Nephron (organoid): ENCODE data around the gene TXNDC11.

Experiments
- H3K27ac Mint-ChIP-seq, 3 experiments: 2 replicates each; pipeline ENCODE4 v1.8.0; 2020; ENCODE audit warnings: mixed read lengths in 3 of 3, mild to moderate bottlenecking in 2 of 3, moderate library complexity in 1 of 3
- H3K27me3 Mint-ChIP-seq: 2 replicates; pipeline ENCODE4 v1.8.0; 2021; ENCODE audit warnings: low read depth, mild to moderate bottlenecking, moderate library complexity, mixed read lengths
- H3K36me3 Mint-ChIP-seq: 2 replicates; pipeline ENCODE4 v1.8.0; 2020; ENCODE audit warnings: low read depth, mixed read lengths
- H3K4me1 Mint-ChIP-seq: 2 replicates; pipeline ENCODE4 v1.8.0; 2020; ENCODE audit warnings: mixed read lengths
- H3K4me3 Mint-ChIP-seq, 3 experiments: 2 replicates each; pipeline ENCODE4 v1.8.0; 2020; ENCODE audit warnings: mild to moderate bottlenecking in 3 of 3, mixed read lengths in 3 of 3, moderate library complexity in 2 of 3
- H3K9me3 Mint-ChIP-seq: 2 replicates; pipeline ENCODE4 v1.8.0; 2020; ENCODE audit warnings: mixed read lengths
- TF ChIP-seq, protein P1 (sequence below), 3 experiments: fragments of 200-600 bp; sonication (generic); IDR thresholded peaks; one replicate each; pipeline ENCODE4 v1.5.0; 2021; ENCODE audit warnings: antibody characterized with exemption in 3 of 3; ENCODE audit not compliant: unreplicated experiment in 3 of 3

The TXNDC11 gene

DNA sequence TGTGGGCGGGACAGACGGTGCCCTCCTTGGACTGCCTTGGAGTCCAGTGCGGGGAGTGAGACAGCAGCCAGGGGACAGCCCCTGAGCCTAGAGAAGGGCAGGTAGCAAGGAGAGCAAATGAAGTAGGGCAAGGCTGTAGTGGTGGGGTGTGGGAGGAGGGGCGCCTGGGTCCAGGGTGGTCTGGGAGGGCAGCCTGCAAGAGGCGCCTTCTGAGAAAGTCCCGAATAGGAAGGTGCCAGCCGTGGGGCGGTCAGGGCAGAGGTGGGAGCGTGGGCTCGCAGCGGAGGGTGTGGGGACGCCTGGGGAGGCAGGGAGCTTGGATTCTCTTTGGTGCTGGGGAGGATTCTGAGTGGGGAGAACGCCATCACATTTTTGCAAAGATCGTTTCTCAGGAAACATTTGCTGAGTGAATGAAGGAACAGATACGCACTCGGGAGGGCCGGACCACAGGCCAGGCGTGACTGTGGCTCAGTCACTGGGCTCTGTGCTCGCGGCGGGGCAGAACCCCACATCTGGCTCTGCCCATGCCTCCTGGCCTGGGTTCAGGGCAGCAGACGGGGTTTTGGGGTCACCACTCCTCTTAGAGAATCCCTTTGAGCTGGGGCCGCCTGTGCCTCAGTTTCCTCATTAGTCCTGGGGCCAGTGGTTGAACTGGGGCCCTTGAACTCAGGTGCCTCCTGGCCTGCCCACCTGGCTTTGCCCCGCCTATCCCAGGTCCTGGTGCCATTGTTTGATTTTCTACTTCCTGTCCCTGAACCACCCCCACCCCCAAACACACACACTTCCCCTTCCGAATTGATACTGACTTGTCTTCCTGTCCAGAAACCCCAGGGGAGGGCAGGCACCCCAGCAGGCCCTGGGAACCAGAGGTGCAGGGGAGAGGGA lies 70.2 kb downstream of the TXNDC11 start:
- Mint-ChIP-seq H3K9me3 (no peaks in the 10 kb centered on the region), H3K36me3 (peaks cover 14% of the 10 kb centered on the region), H3K27ac (peak overlapping the region in 1 of 3 experiments; percentile 66), H3K4me3 (peak overlapping the region; percentile 32 to 45 (median 37)), H3K4me1 (peaks cover 49% of the 10 kb centered on the region), H3K27me3 (no peaks in the 10 kb centered on the region)
- TF ChIP-seq, protein P1, sequence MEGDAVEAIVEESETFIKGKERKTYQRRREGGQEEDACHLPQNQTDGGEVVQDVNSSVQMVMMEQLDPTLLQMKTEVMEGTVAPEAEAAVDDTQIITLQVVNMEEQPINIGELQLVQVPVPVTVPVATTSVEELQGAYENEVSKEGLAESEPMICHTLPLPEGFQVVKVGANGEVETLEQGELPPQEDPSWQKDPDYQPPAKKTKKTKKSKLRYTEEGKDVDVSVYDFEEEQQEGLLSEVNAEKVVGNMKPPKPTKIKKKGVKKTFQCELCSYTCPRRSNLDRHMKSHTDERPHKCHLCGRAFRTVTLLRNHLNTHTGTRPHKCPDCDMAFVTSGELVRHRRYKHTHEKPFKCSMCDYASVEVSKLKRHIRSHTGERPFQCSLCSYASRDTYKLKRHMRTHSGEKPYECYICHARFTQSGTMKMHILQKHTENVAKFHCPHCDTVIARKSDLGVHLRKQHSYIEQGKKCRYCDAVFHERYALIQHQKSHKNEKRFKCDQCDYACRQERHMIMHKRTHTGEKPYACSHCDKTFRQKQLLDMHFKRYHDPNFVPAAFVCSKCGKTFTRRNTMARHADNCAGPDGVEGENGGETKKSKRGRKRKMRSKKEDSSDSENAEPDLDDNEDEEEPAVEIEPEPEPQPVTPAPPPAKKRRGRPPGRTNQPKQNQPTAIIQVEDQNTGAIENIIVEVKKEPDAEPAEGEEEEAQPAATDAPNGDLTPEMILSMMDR (IDR thresholded peaks at IDR 0.05; ENCODE audit: unreplicated experiment in 3 of 3): no peak

DNA sequence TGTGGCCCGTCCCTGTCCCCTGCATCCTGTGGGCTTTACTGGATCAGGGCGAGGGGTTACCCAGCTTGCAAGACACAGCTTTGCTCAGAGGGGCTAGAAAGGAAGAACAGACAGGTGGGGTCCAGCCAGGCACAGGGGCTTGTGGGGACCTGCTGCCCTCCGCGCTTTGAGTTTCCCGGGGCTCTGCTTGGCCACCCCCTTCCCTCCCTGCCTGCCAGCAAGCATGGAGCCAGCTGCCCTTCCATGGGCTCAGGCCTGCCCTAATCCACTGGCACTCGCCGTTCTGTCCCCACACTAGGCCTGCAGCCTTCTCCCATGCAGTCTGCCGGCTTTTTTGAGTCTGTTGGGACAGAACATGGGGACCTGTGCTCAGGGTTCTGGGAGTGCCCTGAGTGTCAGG lies 71.0 kb downstream of the TXNDC11 start:
- Mint-ChIP-seq H3K9me3 (no peaks in the 10 kb centered on the region), H3K4me3 (peak overlapping the region in 2 of 3 experiments; percentile 16 to 91)

DNA sequence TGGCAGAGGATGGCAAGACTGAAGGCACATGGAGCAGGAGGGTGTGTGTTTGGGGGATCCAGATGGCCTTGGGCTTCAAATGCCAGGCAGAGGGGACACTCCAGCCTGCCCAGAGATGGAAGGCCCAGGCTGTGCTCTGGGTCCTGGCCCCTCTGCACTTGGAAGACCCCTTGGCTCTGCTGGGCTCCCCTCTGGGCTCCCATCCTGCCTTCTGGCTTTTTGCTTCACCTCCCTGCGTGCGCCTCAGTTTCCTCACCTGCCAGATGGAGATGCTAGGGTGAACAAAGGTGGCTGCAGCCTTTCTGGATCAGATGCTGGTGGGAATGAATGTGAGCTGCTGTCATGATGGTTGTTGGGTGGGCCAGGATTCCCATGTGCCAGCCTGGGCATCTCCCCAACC lies 71.4 kb downstream of the TXNDC11 start:
- no peak overlapping the region for H3K27ac Mint-ChIP-seq
- peaks cover 3% of the 10 kb centered on the region for H3K36me3 Mint-ChIP-seq
- H3K4me3 Mint-ChIP-seq: peak overlapping the region; percentile 82 to 91 (median 90)
- no peaks in the 10 kb centered on the region for H3K9me3 Mint-ChIP-seq
- no peaks in the 10 kb centered on the region for H3K27me3 Mint-ChIP-seq
- TF ChIP-seq, protein P1 (IDR thresholded peaks at IDR 0.05; ENCODE audit: unreplicated experiment in 3 of 3): no peak
- H3K4me1 Mint-ChIP-seq: peaks cover 38% of the 10 kb centered on the region

More for the DNA sequence above, 71.0 kb downstream of the TXNDC11 start:
- Mint-ChIP-seq H3K36me3 (peaks cover 6% of the 10 kb centered on the region), H3K27ac (no peak overlapping the region), H3K27me3 (no peaks in the 10 kb centered on the region), H3K4me1 (peaks cover 42% of the 10 kb centered on the region)
- TF ChIP-seq, protein P1 (IDR thresholded peaks at IDR 0.05; ENCODE audit: unreplicated experiment in 3 of 3): no peak

DNA sequence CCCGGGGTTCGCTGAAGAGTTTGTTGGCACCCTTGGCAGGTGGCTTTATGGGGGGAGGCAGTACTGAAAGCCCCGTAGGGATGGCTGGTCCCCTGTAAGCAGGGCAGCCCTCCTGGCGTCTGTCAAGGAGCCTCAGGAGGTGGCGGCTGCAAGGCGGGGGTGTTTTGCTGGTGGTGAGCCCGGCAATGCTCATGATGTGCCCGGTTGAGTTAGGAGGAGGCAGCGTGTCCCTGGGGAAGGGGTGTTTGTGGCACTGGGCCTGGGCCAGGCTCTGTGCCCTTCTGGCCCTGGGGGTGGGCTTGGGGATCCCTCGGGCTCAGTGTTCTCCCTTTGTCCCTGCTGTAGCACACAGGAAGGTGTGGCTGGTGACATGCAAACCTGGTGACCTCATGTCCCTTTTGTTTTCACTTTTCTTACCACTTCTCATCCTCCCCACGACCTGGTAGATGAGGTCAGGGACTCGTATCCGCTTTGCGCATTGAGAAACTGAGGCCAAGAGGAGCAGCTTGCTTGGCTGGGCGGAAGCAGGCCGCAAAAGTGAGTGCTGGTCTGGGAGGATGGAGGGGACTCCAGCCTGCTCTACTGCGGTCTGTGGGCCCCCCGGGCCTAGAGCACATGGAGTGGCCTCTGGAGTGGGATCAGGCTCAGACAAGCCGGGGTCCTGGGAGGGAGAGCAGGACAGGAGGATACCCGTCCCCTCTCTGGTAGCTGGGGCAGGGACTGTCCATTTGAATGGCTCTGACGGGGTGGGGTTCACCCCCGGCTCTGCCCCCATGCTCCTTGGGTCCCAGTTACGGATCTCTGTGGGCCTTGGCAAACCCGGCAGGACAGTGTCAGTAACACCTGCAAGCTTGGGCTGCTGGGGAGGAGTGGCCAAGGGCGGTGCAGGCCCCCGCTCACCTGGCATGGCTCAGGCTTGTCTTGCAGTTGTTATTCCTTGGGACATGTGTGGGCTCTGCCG lies 72.2 kb downstream of the TXNDC11 start:
- Mint-ChIP-seq H3K36me3 (no peaks in the 10 kb centered on the region), H3K27me3 (no peaks in the 10 kb centered on the region), H3K4me1 (peaks cover 33% of the 10 kb centered on the region), H3K27ac (peak overlapping the region; percentile 51 to 62 (median 58)), H3K9me3 (no peaks in the 10 kb centered on the region), H3K4me3 (peak overlapping the region; percentile 82 to 91 (median 90))
- TF ChIP-seq, protein P1 (IDR thresholded peaks at IDR 0.05; ENCODE audit: unreplicated experiment in 3 of 3): no peak

DNA sequence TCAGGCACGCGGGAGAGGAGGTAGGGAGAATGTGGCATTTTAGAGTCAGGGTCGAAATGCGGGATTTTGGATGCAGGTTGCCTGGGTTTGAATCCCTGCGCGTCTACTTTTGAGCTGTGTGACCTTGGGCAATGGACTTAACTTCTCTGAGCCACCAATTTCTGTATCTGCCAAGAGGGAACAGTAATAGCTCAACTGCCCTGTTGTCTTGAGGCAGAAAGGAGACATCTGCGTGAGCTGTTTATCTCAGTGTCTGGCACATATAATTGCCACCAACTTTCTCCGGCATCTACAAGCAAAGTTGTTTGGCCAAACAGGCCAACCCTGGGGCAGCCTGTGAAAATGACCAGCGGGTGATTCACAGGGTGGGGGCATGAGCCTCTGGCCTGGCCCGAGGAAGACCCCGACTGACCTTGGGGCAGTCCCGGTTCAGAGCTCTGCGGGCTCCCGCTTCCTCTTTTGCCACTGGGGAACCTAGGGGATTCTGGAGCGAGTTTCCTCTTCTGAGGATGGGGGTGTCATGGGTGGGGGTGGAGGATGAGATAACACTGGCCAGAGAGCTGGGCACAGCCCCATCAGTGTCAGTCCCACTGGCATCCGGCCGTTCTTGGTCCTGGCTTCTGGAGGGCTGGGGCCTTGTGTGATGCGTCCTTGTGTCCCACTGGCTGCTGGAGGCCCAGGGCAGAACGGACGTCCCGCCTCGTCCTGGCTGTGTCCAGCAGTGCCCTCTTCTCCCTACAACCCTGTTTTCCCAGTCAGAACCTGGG lies 73.1 kb downstream of the TXNDC11 start:
- H3K27ac Mint-ChIP-seq: peak overlapping the region; percentile 51 to 62 (median 58)
- H3K4me1 Mint-ChIP-seq: peaks cover 26% of the 10 kb centered on the region
- no peaks in the 10 kb centered on the region for H3K9me3 Mint-ChIP-seq
- no peaks in the 10 kb centered on the region for H3K36me3 Mint-ChIP-seq
- TF ChIP-seq, protein P1 (IDR thresholded peaks at IDR 0.05; ENCODE audit: unreplicated experiment in 3 of 3): no peak
- no peaks in the 10 kb centered on the region for H3K27me3 Mint-ChIP-seq
- peak overlapping the region; percentile 82 to 91 (median 90) for H3K4me3 Mint-ChIP-seq
